LNCaP clone FGC (cell line): ENCODE data around the gene CCN5.

ENCODE experiments used
- DNase-seq: peaks from one replicate; pipeline ENCODE4 v3.0.0-alpha.2; 2011; ENCODE audit warnings: low read depth
- H3K4me3 ChIP-seq: 2 replicates; pipeline ENCODE4 v1.5.1; 2011; ENCODE audit warnings: mild to moderate bottlenecking, low read depth, low read length, control low read depth
- CTCF ChIP-seq: IDR thresholded peaks from 2 replicates; pipeline ENCODE4 v1.5.1; 2012; ENCODE audit warnings: mild to moderate bottlenecking; ENCODE audit not compliant: control insufficient read depth, insufficient read depth; ENCODE audit errors: extremely low read depth

CCN5 gene

GRCh38 chr20:44691424-44692423 lies 23.4 kb upstream of the CCN5 start:
- no peak for DNase-seq
- no peak overlapping the region for H3K4me3 ChIP-seq
- no peak for TF ChIP-seq CTCF

- DNase-seq: no peak
- TF ChIP-seq CTCF: no peak
- no peak overlapping the region for H3K4me3 ChIP-seq
Measured at GRCh38 chr20:44692932-44693480, 22.2 kb upstream of the CCN5 start.

- no peak for TF ChIP-seq CTCF
- H3K4me3 ChIP-seq: no peak overlapping the region
- DNase-seq: no peak
Measured at GRCh38 chr20:44693627-44694026, 21.5 kb upstream of the CCN5 start.

- TF ChIP-seq CTCF: no peak
- no peak overlapping the region for H3K4me3 ChIP-seq
- DNase-seq: no peak
Measured at GRCh38 chr20:44694159-44694558, 21.0 kb upstream of the CCN5 start.

GRCh38 chr20:44695295-44695673 lies 19.9 kb upstream of the CCN5 start:
- no peak for TF ChIP-seq CTCF
- DNase-seq: no peak
- no peak overlapping the region for H3K4me3 ChIP-seq

- no peak for TF ChIP-seq CTCF
- H3K4me3 ChIP-seq: no peak overlapping the region
- no peak for DNase-seq
Measured at GRCh38 chr20:44695674-44696300, 19.4 kb upstream of the CCN5 start.
